Subcutaneous adipose tissue (tissue), 4 donors: ENCODE results near the gene NPC2. TPM values are rescaled to one million over a fixed set of nuclear protein-coding genes. Genes with fewer than 3 reads are reported as not detected.

Source experiments
- total RNA-seq, 4 donors: library from RNA; depleted of rRNA; stranded (reverse); fragments of >200 nt; gene quantifications; one replicate each; pipeline ENCODE4 v1.1.0, GENCODE V29; 2016
- TF ChIP-seq, protein P1 (sequence below): fragments of 450-650 bp; IDR thresholded peaks from one replicate; pipeline ENCODE4 v1.5.1; 2016; ENCODE audit warnings: low read depth, mild to moderate bottlenecking, control low read depth, antibody characterized with exemption, moderate library complexity

The NPC2 gene
- total RNA-seq, result 1,000 to 10,000 TPM in 1 of 4 donors, 100 to 1,000 TPM in 3; 207 to 1,333 (median 451) TPM

DNA sequence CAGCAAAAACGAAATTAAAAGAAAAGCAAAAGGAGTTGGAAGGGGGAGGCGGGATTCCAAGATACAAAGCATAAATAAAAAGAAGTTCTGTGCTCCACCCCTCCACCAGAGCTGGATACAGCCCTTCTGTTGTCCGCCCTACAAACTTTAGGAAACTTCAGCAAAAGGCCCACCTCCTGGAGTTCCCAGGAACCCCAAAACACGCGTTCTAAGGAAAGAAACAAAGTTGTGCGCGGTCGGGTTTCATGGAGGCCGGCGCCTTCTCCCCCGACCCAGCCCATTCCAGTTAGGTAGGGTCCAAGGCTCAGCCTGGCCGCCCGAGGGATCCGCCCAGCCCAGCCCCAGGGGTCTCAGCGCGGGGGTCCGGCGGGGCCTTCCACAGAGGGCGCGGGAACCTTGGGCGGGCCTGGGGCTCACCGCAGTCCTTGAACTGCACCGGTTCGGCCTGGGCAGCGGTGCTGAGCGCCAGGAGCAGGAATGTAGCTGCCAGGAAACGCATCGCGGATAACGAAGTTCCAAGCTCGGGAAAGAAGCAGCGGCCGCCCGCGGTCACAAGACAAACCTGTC lies at the start of gene NPC2:
Gene NPC2, minus strand, starts transcription at position 530 of the 567 bp plus-strand sequence. Its CDS starts 31 bp downstream, at position 499.
- TF ChIP-seq, protein P1, sequence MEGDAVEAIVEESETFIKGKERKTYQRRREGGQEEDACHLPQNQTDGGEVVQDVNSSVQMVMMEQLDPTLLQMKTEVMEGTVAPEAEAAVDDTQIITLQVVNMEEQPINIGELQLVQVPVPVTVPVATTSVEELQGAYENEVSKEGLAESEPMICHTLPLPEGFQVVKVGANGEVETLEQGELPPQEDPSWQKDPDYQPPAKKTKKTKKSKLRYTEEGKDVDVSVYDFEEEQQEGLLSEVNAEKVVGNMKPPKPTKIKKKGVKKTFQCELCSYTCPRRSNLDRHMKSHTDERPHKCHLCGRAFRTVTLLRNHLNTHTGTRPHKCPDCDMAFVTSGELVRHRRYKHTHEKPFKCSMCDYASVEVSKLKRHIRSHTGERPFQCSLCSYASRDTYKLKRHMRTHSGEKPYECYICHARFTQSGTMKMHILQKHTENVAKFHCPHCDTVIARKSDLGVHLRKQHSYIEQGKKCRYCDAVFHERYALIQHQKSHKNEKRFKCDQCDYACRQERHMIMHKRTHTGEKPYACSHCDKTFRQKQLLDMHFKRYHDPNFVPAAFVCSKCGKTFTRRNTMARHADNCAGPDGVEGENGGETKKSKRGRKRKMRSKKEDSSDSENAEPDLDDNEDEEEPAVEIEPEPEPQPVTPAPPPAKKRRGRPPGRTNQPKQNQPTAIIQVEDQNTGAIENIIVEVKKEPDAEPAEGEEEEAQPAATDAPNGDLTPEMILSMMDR, result no peak

DNA sequence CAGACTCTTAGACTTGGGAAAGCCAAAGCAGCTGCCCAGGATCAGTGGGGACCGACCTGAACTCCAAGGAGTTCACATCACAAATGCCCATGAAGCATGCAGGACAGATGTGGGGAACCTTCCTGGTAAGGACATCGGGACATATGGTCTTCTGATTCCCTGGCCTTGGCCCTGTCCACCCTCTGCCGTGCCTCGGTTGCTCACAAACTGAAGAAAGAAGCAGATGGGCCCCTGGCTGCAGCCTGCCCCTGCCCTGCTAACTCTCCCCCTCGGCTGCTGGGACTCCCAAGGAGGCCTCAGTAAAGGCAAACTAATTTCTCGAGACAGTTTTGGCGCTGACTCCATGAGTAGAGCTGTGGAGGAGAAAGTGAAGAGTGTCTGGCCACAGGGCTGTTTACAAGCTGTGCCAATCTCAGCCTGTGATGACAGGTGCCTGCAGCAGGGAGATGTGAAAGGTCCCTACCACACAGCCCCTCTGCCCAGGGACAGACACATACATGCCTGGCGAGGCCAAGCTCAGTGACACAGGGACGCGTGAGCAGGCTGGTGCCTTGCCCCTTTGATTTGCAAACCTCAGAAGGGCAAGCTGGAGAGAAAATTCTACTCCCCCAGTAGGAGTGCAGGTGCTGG lies 49.1 kb upstream of the NPC2 start:
- TF ChIP-seq, protein P1, result no peak

DNA sequence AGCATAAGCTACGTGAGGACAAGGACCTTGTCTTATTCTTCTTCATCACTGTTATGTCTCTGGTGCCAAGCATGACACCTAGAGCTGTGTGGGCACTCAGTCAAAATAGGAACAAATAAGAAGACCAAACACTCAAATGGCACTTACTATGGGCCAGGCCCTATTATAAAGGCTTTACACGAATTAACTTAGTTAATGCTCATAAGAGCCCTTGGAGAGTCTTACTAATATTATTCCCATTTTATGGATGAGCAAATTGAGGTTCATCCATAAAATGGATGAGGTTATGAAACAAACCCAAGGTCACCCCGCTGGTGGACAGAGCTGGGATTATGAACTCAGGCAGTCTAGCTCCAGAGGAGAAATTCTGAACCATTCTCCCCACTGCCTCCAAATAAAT lies 48.1 kb upstream of the NPC2 start:
- TF ChIP-seq, protein P1, result no peak

DNA sequence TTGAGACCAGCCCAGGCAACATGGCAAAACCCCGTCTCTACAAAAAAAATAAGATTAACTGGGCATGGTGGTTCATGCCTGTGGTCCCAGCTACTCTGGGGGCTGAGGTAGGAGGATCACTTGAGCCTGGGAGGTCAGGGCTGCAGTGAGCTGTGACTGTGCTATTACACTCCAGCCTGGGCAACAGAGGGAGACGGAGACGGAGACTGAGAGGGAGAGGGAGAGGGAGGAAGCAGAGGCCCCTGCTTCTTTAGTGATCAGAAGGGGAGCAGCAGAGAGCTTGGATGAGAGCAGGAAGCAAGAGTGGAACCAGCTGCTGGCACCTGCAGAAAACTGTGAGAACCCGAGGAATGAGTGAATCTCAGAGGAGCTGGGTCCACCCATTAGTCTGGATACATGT lies 46.4 kb upstream of the NPC2 start:
- TF ChIP-seq, protein P1, result no peak

DNA sequence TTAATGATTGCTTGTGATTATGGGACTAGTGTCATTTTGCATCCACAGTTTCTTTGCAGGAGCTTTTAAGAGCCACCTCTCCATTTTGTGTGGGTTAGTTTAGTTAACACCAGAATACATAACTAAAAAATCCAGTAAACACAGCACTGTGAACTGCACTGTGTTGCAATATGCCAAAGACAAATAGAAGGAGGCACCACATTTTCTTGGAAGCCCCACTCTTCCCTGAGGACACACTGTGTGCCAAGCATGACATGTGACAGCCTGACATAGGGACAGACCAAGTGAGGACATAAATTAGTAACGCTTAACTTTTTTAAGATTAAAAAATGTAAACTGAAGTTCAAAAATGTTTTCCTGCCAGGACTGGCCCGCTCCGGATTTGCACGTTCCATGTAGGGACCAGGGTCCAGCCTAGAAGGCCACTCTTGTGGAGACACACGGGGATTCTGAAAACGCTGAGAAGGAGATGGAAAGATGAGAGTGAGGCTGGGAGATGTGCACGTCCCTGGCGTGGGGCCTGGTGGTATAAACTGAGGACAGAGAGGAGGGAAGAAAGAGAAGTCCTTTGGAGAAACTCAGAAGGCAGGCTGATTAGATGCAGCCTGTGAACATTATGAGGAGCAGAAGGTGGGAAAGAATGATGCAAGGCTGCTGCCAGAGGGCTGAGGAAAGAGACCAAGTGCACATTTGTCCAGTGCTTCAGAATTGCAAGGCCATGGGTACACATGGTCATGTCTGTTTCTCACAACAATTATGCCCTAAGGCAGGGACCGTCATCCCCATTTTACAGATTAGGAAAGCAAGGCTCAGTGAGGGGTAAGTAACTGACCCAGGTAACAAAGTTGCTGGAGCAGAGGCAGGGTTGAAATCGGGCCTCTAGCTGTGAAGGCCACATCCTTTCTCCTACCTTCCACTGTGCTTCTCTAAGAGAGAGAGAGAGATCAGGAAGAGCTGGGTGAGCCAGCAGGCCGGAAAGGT lies 45.6 kb upstream of the NPC2 start:
- TF ChIP-seq, protein P1, result no peak

DNA sequence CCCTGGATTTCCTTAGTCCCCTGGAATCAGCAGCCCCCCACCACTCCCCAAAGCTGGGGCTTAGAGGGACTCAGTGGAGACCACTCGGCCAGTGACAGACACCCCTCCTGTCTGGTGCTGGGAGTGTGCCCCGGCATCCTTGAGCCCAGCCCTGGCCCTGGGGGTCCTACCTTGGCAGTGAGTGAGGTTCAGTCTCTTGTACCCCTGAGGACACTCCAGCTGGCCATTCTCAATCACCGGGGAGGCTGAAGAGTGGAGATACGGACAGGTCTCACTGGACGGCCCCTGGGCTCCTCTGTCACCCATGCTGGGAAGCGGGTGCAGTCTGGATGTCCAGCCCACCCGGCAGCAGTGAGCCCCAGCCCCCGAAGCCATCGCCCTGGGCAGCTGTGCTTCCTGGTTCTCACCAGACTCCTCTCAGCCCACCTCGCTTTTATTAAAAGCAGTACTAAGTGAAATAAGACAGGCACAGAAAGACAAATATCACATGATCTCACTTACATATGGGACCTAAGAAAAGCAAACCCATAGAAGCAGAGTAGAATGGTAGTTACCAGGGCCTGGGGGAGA lies 42.7 kb upstream of the NPC2 start:
- TF ChIP-seq, protein P1, result no peak
